H1 (cell line): ENCODE data around the gene FAM240A. TPM values are rescaled to one million over a fixed set of nuclear protein-coding genes. Genes with fewer than 3 reads are reported as not detected.

Experiments used
- CTCF ChIA-PET: fragments of 300-600 bp; sonication (Branson Sonifier 250); formaldehyde crosslinking; loops from one replicate; lab custom pipeline; 2021; ENCODE audit not compliant: partially characterized antibody; lab: Charles Lee
- POLR2A ChIA-PET: fragments of 300-600 bp; sonication (Branson Sonifier 250); formaldehyde crosslinking; loops from one replicate; lab custom pipeline; 2021; ENCODE audit warnings: inconsistent platforms; ENCODE audit not compliant: partially characterized antibody; lab: Charles Lee
- DNase-seq, 2 experiments: peaks; one replicate each; pipeline versions ENCODE4 v3.0.0 to v3.0.0-alpha.2; 2010 to 2022; ENCODE audit warnings: low spot score in 2 of 2, low read depth in 1 of 2, mixed read lengths in 1 of 2
- FAIRE-seq: peaks from 2 replicates; lab custom pipeline; 2011; peaks lifted over from hg19 to GRCh38; lab: Jason Lieb, UNC
- H2AFZ ChIP-seq: 2 replicates; pipeline ENCODE4 v1.8.1; 2012; ENCODE audit warnings: low read length, inconsistent platforms
- H2AK5ac ChIP-seq: 2 replicates; pipeline ENCODE4 v1.6.1; 2013; ENCODE audit warnings: low read depth, low read length
- H2BK120ac ChIP-seq: replicated peaks from 2 replicates; pipeline ENCODE3; 2013; ENCODE audit warnings: low read depth, low read length, inconsistent platforms
- H2BK12ac ChIP-seq: 2 replicates; pipeline ENCODE4 v1.6.1; 2013; ENCODE audit warnings: low read depth, low read length
- H2BK15ac ChIP-seq: 2 replicates; pipeline ENCODE4 v1.6.1; 2013; ENCODE audit warnings: low read length
- H2BK20ac ChIP-seq: 2 replicates; pipeline ENCODE4 v1.6.1; 2013; ENCODE audit warnings: low read length
- H2BK5ac ChIP-seq: 2 replicates; pipeline ENCODE4 v1.6.1; 2013; ENCODE audit warnings: low read depth, low read length
- H3K14ac ChIP-seq: 2 replicates; pipeline ENCODE4 v1.6.1; 2013; ENCODE audit warnings: inconsistent platforms; ENCODE audit not compliant: insufficient read length
- H3K18ac ChIP-seq: 2 replicates; pipeline ENCODE4 v1.6.1; 2013; ENCODE audit warnings: low read length; ENCODE audit errors: extremely low read depth
- H3K23ac ChIP-seq: 2 replicates; pipeline ENCODE4 v1.6.1; 2013; ENCODE audit warnings: inconsistent platforms; ENCODE audit not compliant: insufficient read length
- H3K23me2 ChIP-seq: 2 replicates; pipeline ENCODE4 v1.6.1; 2013; ENCODE audit warnings: low read depth, low read length
- H3K27ac ChIP-seq: 2 replicates; pipeline ENCODE4 v1.6.1; 2011; ENCODE audit warnings: low read depth, low read length, inconsistent platforms
- H3K27me3 ChIP-seq, 4 experiments: replicated peaks in 1 of 4; 1 replicate in 1 of 4; 2 replicates in 3 of 4; pipeline versions ENCODE4 v1.6.1 to v1.8.1; 2011 to 2013; ENCODE audit warnings: low read length in 3 of 4, mild to moderate bottlenecking in 3 of 4, inconsistent platforms in 2 of 4, mixed read lengths in 2 of 4, moderate library complexity in 1 of 4; ENCODE audit not compliant: control insufficient read depth in 3 of 4, insufficient read depth in 3 of 4; ENCODE audit errors: extremely low read depth in 1 of 4
- H3K36me3 ChIP-seq, 4 experiments: 2 replicates each; pipeline versions ENCODE4 v1.6.1 to v1.8.1; 2011 to 2013; ENCODE audit warnings: mild to moderate bottlenecking in 4 of 4, low read length in 3 of 4, moderate library complexity in 2 of 4, control low read depth in 1 of 4, inconsistent platforms in 1 of 4; ENCODE audit not compliant: insufficient read depth in 4 of 4, control insufficient read depth in 2 of 4
- H3K4ac ChIP-seq: replicated peaks from 2 replicates; pipeline ENCODE3; 2013; ENCODE audit warnings: low read length, low read depth, mixed read lengths, inconsistent platforms; ENCODE audit not compliant: insufficient read length
- H3K4me1 ChIP-seq, 4 experiments: replicated peaks in 1 of 4; 1 replicate in 1 of 4; 2 replicates in 3 of 4; pipeline versions ENCODE4 v1.6.1 to v1.8.1; 2011 to 2013; ENCODE audit warnings: low read length in 3 of 4, inconsistent platforms in 2 of 4, mixed read lengths in 1 of 4; ENCODE audit not compliant: insufficient read depth in 4 of 4, control insufficient read depth in 3 of 4
- H3K4me2 ChIP-seq, 2 experiments: 2 replicates each; pipeline versions ENCODE4 v1.6.1 to v1.8.1; 2011 to 2013; ENCODE audit warnings: low read depth in 2 of 2, low read length in 2 of 2, control low read depth in 1 of 2, inconsistent platforms in 1 of 2, mild to moderate bottlenecking in 1 of 2; ENCODE audit not compliant: insufficient read depth in 1 of 2
- H3K4me3 ChIP-seq, 4 experiments: fragments of 200-600, 300-600 bp in 1 of 4; sonication (generic), shearing (Covaris generic), sonication (Bioruptor Twin) in 1 of 4; 2 replicates each; pipeline versions ENCODE4 v1.5.1 to v1.8.1; 2011 to 2016; ENCODE audit warnings: low read length in 4 of 4, low read depth in 3 of 4, control low read depth in 2 of 4, inconsistent platforms in 2 of 4, mild to moderate bottlenecking in 2 of 4, mixed read lengths in 1 of 4, moderate library complexity in 1 of 4; ENCODE audit not compliant: insufficient read depth in 2 of 4; ENCODE audit errors: extremely low read depth in 1 of 4
- H3K56ac ChIP-seq: replicated peaks from 2 replicates; pipeline ENCODE3; 2013; ENCODE audit warnings: low read depth, mild to moderate bottlenecking, mixed read lengths, low read length, inconsistent platforms; ENCODE audit not compliant: insufficient read length
- H3K79me1 ChIP-seq: 2 replicates; pipeline ENCODE4 v1.6.1; 2013; ENCODE audit warnings: low read depth, low read length, control low read depth
- H3K79me2 ChIP-seq, 2 experiments: 2 replicates each; pipeline versions ENCODE4 v1.6.1 to v1.8.1; 2012 to 2013; ENCODE audit warnings: low read length in 2 of 2, mild to moderate bottlenecking in 2 of 2, inconsistent platforms in 1 of 2; ENCODE audit not compliant: insufficient read depth in 2 of 2, control insufficient read depth in 1 of 2
- H3K9ac ChIP-seq, 4 experiments: replicated peaks in 1 of 4; 1 replicate in 1 of 4; 2 replicates in 3 of 4; pipeline versions ENCODE4 v1.6.1 to v1.8.1; 2011 to 2013; ENCODE audit warnings: low read depth in 3 of 4, low read length in 3 of 4, control low read depth in 2 of 4, mild to moderate bottlenecking in 2 of 4, moderate library complexity in 2 of 4, inconsistent platforms in 1 of 4; ENCODE audit errors: extremely low read depth in 1 of 4
- H3K9me3 ChIP-seq, 2 experiments: 2 replicates each; pipeline versions ENCODE4 v1.6.1 to v1.8.1; 2012 to 2013; ENCODE audit warnings: mild to moderate bottlenecking in 2 of 2, moderate library complexity in 2 of 2, control low read depth in 1 of 2, inconsistent platforms in 1 of 2, low read depth in 1 of 2, low read length in 1 of 2, mixed read lengths in 1 of 2; ENCODE audit not compliant: insufficient read depth in 2 of 2
- H4K20me1 ChIP-seq, 2 experiments: replicated peaks in 1 of 2; 2 replicates each; pipeline versions ENCODE3 to v1.8.1; 2011 to 2013; ENCODE audit warnings: inconsistent platforms in 2 of 2, low read length in 2 of 2, mild to moderate bottlenecking in 1 of 2; ENCODE audit not compliant: insufficient read depth in 2 of 2, control insufficient read depth in 1 of 2
- H4K5ac ChIP-seq: 2 replicates; pipeline ENCODE4 v1.6.1; 2013; ENCODE audit warnings: low read length, low read depth, mixed read lengths, inconsistent platforms; ENCODE audit not compliant: insufficient read length
- H4K8ac ChIP-seq: 2 replicates; pipeline ENCODE4 v1.8.0; 2013; ENCODE audit warnings: mild to moderate bottlenecking, moderate library complexity, low read length, inconsistent platforms; ENCODE audit not compliant: insufficient read depth; ENCODE audit errors: extremely low read depth
- H4K91ac ChIP-seq: replicated peaks from 2 replicates; pipeline ENCODE3; 2013; ENCODE audit warnings: low read length, mixed read lengths, inconsistent platforms; ENCODE audit not compliant: insufficient read length
- CREB1 ChIP-seq: IDR thresholded peaks from 2 replicates; pipeline ENCODE4 v1.6.1; 2012; ENCODE audit warnings: inconsistent platforms
- EZH2 ChIP-seq: fragments of 200-600 bp; sonication (generic); IDR thresholded peaks from 2 replicates; pipeline ENCODE4 v1.7.1; 2012; ENCODE audit warnings: low read depth, mild to moderate bottlenecking, moderate library complexity, low read length, inconsistent platforms; ENCODE audit not compliant: severe bottlenecking
- WGBS, 2 experiments: shearing (Covaris generic) in 1 of 2; methylation state at CpG; one replicate each; pipeline versions ENCODE4 v1.1.6 to v1.1.7; 2013 to 2015; ENCODE audit warnings: low lambda C conversion rate in 2 of 2, mixed read lengths in 2 of 2, inconsistent platforms in 1 of 2, low coverage in 1 of 2, missing lambda C conversion rate in 1 of 2; ENCODE audit not compliant: insufficient replicate concordance in 2 of 2, insufficient coverage in 1 of 2, insufficient read length in 1 of 2; ENCODE audit errors: extremely low coverage in 1 of 2, missing lambda C conversion rate in 1 of 2; 5-methylcytosine and 5-hydroxymethylcytosine counted together
- polyA plus RNA-seq, 7 experiments: library from polyadenylated mRNA; depleted of rRNA in 3 of 7; stranded (reverse) in 5 of 7; unstranded in 2 of 7; fragments of >200 nt in 5 of 7; fragments of 200-250 nt in 2 of 7; gene quantifications; 1 replicate in 5 of 7; 2 replicates in 1 of 7; 4 replicates in 1 of 7; pipeline versions ENCODE4 v1.2.1 to v1.2.3, GENCODE V29; 2011 to 2013; ENCODE audit warnings: missing spikeins in 2 of 7, mixed read lengths in 2 of 7
- total RNA-seq: library from RNA; stranded (reverse); fragmentation: NEBNext Ultra II Directional; extraction: Animal tissue kit (Norgen Biotek cat#: 25700); gene quantifications from 2 replicates; pipeline ENCODE4 v1.2.1, GENCODE V29; 2021

FAM240A gene
- total and polyA plus RNA-seq, 2 of the 8 experiments (the other 6 are each of a cell fraction or from before 2014, with no cell fraction given): 0.08 TPM; not detected in 1

DNA sequence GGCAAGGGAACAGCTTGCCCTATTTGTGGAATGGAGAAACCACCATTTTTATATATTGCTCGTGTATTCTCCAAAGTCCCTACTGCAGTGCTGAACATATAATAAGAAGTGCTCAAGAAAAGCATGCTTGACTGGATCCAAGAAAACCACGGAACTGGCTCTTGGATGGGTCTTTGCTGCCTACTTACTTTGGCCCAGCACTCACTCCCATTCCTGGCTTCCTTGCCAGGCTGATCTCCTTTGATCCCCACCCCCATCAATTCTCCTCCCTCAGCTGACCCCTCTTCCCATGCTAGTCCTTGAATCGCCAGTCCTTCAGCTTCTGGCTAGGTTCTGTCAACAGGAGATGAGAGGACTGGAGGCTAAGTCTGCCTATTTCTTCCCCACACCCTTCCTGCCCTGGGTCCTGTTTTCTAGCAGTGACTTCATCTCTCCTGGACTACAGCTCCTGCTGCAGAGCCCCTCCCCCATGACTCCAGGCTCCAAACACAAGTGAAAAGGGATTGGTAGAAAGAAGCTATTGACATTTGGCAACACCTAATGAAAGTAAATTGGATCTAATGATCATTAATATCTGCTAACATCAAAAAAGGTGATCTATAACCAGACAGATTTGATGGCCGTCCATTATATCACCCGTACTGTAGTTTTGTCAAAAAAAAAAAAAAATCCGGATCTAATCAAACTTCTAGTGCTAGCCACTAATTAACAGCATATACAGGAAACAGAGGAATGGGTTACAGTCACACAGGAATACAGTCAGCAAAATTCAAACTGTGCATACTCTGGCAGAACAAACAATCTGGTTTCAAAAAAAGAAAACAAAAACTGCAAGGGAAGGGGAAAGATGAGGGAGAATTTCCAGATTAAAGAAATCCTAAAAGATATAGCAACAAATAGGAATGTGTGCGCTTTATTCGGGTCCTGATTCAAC lies 7.8 kb downstream of the FAM240A start:
- no peaks in the 10 kb centered on the region for H3K79me2 ChIP-seq
- no peak overlapping the region for H3K4me3 ChIP-seq
- H2AK5ac ChIP-seq: no peak overlapping the region
- H2BK5ac ChIP-seq: no peak overlapping the region
- H3K56ac ChIP-seq: no peak overlapping the region
- H3K14ac ChIP-seq: no peak overlapping the region
- 0 out of 2 replicates have a peak overlapping the region, but pooled peaks have one; percentile 23 for H2BK20ac ChIP-seq
- H3K23ac ChIP-seq: no peak overlapping the region
- H3K9ac ChIP-seq: no peak overlapping the region
- no peaks in the 10 kb centered on the region for H3K23me2 ChIP-seq
- H2BK120ac ChIP-seq: no peak overlapping the region
- H2AFZ ChIP-seq: peak overlapping the region; percentile 87
- no peak overlapping the region for H4K91ac ChIP-seq
- H4K20me1 ChIP-seq: no peaks in the 10 kb centered on the region
- H3K4me2 ChIP-seq: 0 out of 4 replicates have a peak overlapping the region, but pooled peaks of 1 of the 2 experiments have one; percentile 4
- peak overlapping the region; percentile 28 for H4K5ac ChIP-seq
- H3K79me1 ChIP-seq: no peaks in the 10 kb centered on the region
- H3K4me1 ChIP-seq: peaks cover 0 to 7% (median 3%) of the 10 kb centered on the region in 4 experiments; a peak in 3 of 7 replicates
- 84% methylated on average over 8 of the region's 8 CpGs; no CpG with 5 or more reads in 1 of the 2 experiments for WGBS, 2 experiments
- TF ChIP-seq CREB1 (peak; percentile 52), EZH2 (no peak)
- POLR2A ChIA-PET: interaction anchor here (0.8 to 2.1 kb wide), 4 partner anchors 9 to 37 kb away, joined by 3 to 6 read pairs (median 3); no protein-coding TSS in a partner anchor
- no peaks in the 10 kb centered on the region for H3K27me3 ChIP-seq
- DNase-seq: peak in 1 of 2 experiments; percentile 43
- no peak overlapping the region for H3K27ac ChIP-seq
- H3K36me3 ChIP-seq: no peaks in the 10 kb centered on the region
- CTCF ChIA-PET: interaction anchor here (0.7 to 4.3 kb wide), 8 partner anchors 10 to 157 kb away, joined by 3 to 16 read pairs (median 3); no protein-coding TSS in a partner anchor
- peak overlapping the region; percentile 61 for H3K18ac ChIP-seq
- H3K9me3 ChIP-seq: no peaks in the 10 kb centered on the region
- peak overlapping the region; percentile 37; the same call in 1 of the 2 replicates for H2BK15ac ChIP-seq
- H2BK12ac ChIP-seq: no peak overlapping the region
- no peak for FAIRE-seq
- no peak overlapping the region for H3K4ac ChIP-seq
- no peak overlapping the region; the same call in 1 of the 2 replicates for H4K8ac ChIP-seq
